Activated CD4-positive, alpha-beta T cell treated with anti-CD3 and anti-CD28 coated beads for 24 hours (primary cell): ENCODE results near the gene TRPC6.

Experiments used
- DNase-seq, 2 donors: peaks; one replicate each; pipeline ENCODE4 v3.0.0-alpha.2; 2020; ENCODE audit warnings: low read depth in 2 of 2

Gene TRPC6

DNA sequence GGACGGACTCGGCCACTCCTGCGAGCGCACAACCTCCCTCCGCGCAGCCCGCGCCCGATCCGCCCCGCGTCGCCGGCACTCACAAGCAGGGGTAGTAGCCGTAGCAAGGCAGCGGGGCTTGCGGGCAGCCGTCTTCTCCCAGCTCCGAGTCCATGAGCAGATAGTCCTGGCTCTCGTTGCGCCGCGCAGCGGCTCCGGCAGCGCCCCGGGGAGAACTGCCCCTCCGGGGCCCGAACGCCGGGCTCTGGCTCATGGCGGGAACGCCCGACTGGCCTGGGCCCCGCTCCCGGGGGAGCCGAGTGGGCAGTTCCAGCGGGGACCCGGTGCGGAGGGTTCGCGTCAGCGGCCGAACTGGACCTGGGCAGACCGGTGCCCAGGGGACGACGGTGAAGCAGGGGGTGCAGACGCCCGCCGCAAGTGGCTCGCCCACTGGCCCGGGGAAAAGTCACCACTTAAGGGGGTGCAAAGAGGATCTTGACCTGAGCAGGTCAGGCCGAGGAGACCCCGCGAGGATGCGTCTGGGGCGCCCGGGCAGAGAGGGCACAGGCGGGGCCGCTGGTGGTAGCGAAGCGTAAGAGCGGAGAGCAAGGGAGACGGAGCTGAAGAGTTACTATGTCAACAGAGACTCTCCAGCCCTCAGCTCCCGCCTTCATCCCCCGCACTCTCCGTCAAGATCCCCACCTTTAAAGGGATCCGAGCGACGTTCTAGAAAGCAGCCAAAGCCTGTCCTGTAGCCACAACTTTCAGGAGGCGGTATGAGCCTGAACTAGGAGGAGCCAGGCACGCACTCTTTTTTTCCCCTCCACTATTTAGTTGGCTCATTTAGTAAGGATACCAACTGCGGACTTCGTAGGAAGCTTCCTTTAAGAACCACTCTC lies at the start of gene TRPC6:
Gene TRPC6, minus strand, starts transcription at position 757 of the 878 bp plus-strand sequence. Its CDS starts 504 bp downstream, at position 253.
- no peak for DNase-seq

DNA sequence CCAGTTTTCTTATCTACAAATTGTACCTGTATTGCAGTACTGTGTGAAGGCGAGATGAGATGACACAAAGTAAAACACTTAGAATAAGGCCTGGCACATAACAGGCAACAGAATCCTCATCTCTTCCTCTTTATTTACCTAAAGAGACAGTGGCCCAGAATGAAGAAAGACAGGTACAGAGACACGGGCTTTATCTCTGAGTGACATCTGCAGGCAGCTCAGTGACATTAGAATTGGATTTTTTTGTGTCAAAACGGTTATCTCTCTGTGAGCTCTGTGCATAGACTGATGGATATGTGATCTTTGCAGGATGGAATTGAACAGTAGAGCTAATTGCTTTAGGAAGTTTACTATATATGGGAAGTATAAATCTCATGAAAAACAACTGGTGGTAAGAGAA lies 36.2 kb upstream of the TRPC6 start:
- no peak for DNase-seq

DNA sequence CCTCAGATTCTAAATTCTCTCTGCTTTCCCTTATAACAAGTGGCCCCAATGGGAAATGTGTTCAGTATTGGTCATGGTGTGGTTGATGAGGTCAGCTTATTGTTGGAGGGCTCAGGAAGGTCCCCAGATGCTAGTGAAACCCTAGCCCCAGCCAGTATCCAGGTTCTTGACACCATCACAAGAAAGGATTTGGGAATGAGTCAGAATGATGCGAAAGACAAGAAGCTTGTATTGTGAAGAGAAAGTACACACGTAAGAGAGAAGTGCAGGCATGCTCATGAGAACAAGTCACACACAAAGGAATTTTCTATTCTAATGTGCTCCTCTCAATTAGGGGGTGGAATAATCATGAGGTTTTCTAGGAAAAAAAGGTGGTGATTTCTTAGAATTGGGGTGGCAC lies 34.9 kb upstream of the TRPC6 start:
- no peak for DNase-seq

DNA sequence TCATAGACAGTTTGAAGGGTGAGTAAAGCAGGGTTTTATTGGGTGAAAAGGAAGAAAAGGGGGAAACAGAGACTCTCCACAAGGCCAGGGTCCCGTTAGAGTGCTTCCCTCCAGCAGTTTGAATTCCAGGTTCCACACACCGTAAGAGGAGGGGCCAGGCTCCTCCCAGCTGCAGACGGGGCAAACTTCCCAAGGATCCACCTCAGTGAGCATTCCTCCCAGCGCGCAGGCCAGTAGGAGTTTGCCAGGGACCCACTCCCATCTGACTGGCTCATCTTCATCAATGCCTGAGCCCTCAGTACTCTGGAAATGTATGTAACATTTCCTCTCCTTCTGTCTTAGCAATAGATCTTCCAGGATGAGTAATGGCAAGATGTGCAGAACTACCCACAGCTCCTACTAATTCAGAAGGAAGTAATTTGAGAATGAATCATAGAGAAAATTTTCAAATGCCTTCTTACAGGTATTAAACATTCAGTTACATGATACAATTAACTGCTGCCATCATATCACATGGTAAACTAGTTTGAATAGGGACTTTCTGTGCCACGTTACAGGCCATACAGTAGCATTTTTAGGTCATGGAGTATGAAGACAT lies 34.0 kb upstream of the TRPC6 start:
- no peak for DNase-seq

DNA sequence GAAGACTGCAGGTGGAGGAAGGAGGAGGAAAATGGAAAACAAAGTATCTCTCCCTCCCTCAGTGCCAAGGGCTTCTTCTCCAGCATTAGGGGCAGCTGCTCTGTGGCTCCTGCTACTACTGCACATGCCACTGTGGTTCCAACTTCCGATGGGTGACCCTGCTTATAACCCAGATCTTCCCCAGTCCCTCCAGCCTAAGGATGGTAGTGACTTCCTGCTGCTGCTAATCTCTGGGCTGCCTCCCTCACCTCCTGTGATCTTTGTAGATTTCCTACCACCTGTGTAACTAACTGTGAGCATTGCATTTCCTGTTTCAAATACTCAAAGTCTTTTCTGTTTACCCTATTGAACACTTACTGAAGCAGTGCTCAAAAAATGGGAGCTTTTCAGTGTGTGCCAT lies 28.7 kb upstream of the TRPC6 start:
- DNase-seq: no peak

DNA sequence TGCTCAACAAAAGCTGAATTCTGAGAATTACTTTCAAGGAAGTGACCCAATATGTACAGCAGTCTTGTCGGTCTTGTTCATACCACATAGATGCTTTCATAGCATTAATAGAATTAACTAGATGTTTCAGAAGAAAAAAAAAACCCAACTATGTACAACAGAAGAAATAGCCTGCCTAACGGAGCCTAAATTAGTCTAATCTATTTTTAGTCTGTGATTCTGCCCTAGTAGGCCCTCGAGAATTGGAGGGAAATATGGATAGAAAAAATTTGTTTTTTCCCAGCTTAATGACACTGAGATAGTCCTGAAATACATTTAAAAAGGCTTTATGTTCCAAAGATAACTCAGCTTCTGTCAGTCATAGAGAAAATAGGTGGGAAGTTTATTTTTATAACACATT lies 17.1 kb upstream of the TRPC6 start:
- DNase-seq: no peak

DNA sequence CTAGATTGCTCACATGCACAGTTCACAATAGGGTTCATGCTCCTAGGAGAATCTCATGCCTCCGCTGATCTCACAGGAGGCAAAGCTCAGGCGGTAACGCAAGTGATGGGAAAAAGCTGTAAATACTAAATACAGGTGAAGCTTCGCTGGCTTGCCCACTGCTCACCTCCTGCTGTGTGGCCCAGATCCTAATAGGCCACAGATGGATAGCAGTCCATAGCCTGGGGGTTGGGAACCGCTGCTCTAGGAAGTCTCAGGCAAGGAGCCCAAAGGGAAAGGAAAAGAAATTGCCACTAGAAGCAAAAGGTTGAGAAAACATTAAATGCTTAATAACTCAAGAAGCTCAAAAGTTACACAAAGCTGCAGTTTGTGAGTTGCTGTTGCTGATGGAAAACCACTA lies 3.2 kb upstream of the TRPC6 start:
- no peak for DNase-seq

DNA sequence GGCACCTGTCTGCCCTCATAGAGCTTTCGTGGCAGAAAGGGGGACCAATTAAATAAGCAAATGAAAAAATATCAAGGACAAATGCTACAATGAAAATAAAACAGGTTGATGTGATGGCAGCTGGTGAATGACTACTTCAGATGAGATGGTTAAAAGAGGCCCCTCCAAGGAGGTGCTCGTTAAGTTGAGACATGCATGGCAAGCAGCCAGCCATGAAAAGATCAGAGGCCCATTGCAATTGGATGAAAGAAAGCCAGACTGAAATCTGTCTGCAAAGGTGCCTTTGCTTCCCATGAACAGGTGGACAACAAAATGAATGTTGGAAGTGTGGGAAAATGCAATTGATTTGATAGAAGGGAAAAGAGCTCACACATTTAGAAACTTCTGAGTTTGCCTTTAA lies 848 bp upstream of the TRPC6 start:
- no peak for DNase-seq

DNA sequence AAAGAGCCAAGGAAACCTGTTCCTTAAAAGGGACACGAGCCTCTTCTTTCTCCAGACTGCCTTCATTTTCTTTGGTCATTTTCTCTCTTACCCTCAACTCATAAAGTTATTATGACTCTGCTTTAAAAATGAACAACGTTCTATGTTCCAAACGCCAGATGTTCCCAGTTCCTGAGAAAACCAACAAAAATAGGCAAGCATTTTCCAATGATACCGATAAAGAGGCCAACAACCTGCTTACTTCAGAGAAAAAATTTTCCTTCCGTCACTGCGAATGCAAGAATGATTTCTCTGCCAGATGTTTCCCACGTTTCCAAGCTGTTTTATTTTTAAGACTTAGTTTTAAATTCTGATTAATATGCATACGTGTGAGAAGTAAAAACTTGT lies 315 bp upstream of the TRPC6 start:
- no peak for DNase-seq

DNA sequence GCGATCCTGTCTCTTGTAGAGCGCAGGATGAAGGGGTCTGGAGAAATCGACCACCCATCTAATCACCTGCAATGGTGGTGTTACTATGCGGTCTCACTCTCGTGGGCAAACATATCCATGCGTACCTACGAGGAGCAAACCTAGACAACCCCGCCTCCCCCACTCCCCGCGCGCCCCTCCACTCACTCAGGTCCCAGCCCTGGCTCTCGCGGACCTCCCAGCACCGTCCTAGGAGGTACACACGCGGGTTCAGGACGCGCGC lies 887 bp downstream of the TRPC6 start:
- DNase-seq: no peak

DNA sequence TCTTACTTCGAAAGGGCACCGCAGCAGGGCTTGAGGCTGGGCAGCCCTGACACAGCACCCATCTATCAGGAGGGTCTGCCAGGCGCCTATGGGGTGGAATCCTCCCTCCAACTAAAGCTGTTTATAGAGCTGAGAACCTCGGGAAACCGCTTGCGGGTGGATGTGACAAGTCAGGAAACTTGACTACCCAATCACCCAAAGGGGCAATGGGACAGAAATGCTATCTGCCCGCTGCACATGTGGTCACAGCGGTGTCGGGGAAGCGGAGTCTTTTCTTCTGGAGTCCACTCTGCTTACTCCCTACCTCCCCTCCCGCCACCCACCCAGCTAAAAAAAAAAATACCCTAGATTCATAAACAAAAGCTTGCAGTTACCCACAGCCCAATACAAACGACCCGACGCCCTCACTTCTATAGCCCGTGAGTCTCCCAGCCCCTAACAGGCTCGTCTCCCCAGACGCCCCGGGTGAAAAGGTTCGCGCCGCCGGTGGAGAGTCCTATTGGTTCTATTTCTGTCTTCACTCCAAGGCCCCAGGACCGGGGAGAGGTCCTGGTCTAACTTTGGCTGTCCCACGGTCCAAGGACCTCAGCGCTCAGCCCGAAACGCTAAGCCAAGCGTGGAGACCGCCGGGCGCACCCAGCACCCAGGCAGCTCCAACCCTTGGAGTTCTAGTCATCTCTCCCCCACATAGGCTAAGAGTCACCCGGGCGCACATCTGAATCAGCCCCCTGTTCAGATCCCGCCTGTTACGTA lies 1.4 kb downstream of the TRPC6 start:
- no peak for DNase-seq

DNA sequence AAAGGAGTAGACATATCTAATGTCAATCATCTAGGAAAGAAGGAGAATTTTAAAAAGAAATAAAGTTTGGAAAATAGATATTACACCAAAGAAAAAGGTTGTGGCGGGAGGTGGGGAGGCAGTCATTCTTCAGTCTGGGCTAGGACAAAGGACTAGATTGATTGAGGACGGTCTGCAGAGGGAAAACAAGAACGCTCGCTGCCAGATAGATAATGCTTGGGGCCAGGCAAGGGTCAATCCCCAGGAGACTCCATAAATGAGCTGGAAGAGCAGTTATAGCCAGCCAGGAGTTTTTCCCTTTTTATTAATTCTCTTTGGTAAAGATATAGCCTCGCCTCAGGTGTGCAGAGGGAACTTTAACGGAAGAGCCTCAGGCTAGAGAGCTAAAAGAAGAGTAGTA lies 6.3 kb downstream of the TRPC6 start:
- DNase-seq: no peak

DNA sequence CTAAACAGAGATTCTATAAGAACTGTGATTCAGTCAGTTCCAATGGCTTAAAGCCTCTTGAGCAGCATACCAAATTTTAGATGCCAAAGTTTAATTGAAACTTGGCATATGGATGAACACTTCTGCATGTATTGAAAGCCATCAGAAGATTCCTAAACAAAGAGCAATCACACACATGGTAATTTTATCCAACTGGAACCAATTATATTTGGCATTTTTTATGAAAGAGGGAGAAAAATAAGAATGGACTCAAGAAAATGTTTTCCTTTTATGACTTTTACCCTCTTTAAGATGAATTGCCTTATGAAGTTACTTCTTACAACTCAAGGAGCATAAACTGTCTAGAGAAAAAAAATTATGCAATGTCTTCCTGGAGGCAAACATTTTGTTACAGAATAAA lies 7.4 kb downstream of the TRPC6 start:
- DNase-seq: no peak

DNA sequence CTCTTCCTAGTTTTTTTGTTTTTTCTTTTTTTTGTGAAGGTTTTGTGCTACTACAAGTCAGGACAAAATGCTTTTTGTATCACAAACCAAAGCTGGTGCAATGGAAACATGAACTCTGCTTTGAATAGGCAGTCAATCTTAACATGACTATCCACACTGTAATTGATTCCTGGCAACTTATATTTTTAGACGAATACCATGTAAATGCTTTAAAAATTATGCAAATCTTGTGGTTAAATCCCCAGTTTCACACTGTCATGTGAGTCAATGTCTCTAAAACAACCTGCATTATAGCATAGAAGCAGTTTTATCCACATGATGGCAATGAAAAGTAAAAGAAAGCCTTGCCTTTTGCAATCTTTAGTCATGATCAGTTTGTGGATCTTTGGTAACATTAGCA lies 8.9 kb downstream of the TRPC6 start:
- DNase-seq: no peak

DNA sequence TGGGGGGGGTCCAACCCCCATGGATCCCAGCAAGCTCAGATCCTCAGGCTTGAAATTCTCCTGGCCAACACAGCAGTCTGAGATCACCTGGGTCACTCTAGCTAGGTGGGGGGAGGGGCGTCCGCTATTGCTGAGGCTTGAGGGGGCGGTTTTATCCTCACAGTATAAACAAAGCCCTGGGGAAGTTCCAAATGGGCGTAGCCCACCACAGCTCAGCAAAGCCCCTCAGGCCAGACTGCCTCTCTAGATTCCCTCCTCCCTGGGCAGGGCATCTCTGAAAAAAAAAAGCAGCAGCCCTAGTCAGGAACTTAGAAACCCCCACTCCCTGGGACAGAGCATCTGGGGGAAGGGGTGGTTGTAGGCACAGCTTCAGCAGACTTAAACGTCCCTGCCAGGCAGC lies 16.7 kb downstream of the TRPC6 start:
- DNase-seq: no peak

DNA sequence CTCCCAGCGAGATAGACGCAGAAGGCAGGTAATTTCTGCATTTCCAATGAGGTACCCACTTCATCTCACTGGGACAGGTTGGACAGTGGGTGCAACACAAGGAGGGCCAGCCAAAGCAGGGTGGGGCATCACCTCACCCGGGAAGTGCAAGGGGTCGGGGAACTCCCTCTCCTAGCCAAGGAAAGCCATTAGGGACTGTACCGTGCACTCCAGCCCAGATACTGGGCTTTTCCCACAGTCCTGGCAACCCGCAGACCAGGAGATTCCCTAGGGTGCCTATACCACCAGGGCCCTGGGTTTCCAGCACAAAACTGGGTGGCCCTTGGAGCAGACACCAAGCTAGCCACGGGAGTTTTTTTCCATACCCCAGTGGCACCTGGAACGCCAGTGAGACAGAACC lies 17.2 kb downstream of the TRPC6 start:
- no peak for DNase-seq

DNA sequence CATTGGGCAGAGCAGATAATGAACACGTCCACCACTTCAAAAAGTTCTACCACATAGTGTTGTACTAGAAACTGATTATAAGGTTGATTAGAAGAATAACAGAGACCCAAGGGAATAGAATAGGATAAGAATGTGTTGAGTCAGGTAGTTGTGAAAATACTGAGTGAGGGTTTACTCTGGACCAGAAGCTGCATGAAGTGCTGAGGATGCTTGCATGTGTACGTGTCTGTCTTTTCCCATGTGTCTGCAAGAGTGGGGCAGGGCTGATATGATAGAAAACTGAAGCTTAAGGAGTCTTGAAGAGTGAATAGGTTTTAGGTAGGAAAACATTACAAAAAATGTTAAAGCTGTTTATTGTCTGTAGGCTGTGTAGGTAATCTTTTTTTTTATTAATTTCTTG lies 20.6 kb downstream of the TRPC6 start:
- no peak for DNase-seq

DNA sequence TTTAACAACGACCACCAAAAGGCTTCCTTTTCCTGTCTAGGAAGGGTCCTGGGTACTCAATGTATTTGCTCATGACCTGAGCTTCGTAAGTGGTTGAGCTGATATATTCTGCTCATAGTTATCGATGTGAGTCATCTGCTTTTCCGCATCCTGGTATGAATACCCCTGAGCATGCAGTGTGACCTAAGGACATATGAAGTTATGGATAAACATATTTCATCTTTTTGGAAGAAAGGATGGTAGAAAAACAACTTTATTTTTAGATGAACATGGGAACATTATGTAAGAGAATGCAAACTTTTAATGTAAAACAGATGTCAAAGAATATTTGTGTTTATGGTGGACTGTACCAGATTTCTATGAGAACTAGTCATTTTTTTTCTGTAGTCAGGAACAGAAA lies 28.4 kb downstream of the TRPC6 start:
- DNase-seq: no peak

DNA sequence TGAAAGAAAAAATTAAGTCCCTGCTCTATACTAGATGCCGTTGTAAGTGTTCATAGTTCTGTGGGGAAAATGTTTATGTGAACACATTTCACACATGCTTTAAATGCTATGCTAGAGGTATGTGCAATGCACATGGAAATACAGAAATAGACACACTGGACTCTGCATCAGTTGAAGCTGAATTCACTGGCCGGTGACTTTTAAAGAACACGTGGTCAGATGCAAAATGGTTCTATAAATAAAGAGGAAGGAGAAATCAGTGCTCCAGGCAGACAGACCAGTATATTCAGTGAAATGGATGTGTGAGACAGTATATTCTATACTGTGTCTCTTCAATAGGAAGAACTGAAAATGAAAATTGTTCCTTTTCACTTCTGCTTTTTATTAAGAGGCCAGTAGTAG lies 29.9 kb downstream of the TRPC6 start:
- DNase-seq: no peak

DNA sequence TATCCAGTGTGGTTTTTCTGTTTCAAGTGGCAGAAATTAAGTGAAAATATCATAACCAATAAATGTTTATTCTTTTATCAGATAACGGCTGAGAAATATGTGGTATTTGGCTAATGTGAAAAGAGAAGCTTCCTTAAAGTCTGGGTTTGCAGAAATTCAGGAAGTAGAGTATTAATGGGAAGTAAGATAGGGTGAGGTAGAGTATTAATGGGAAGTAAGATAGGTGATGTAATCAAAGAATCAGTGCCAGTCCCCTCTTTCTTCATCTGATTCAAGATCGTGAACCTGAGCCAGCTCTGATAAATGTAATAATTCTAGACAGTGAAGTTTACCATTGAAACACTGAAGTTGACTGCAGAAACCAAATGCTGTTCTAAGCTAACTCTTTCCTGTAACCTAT lies 30.9 kb downstream of the TRPC6 start:
- DNase-seq: no peak

DNA sequence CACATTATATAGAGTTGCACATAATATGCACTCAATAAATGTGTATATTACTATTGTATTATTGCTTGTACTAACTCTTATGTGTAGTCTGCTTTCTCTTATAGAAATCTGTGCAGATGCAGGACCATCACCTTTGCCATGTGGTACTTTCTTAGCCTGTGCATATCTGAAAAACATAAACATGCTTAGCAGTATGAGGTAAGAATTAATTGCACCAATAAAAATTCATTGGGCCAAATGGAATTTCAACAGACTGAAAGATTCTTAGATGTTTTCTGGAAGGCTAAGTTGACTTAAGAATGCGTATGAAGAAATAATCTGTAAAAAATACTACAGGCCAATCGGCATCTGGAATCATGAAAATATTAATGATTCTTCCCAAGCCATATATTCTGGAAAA lies 55.3 kb downstream of the TRPC6 start:
- no peak for DNase-seq

DNA sequence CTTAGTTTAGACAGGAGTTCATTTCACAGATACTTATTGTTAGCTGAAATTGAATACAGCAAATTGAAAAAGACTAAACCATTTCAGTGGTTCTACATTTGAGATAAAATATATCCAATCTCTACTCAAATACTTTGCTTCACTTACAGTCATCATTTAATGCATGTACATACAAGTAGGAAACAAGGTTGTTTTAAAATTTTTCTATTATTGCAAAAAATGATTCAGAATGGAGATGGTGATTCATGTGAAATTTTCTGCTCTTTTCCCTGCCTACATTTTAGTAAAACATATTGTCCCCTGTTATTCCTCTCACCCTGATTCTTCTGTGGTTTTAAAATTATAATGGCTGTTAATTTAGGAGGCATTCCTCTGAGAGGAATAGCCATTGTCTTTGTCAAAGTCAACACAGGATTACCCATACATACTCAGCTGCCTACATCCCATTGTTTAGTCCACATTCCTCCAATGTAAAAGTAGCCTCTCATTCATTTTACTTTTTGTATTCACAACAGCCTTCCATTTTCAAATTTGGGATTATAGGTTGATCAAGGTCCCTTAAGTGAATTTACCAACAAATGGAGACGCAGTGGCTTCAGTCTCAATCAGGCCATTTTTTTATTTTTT lies 60.1 kb downstream of the TRPC6 start:
- no peak for DNase-seq

DNA sequence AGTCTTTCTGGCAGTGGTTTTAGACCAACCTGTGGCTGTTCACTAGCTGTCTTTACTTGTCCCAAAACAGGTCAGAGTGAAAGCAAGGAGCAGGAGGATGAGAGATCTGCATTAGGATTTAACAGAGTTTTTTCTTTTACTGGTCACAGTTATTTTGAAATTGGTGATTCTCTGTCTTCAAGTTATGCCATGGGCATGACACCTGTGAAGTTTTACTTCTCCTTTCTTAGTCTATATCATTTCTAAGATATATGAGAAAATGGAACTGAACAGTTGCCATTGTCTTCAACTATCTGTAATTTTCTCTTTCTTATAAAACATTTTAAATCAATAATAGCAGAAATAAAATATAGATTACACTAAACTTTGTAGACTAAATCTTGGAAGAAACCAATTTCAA lies 60.6 kb downstream of the TRPC6 start:
- DNase-seq: no peak
